ENCODE results near the gene ATF7.

GRCh38 chr12:53602176-53602864 lies 23.9 kb downstream of the ATF7 start:
- TF ChIP-seq CTCF (IDR thresholded peaks at IDR 0.05; ENCODE audit: low read depth, low read length, poor library complexity, severe bottlenecking) (no peak), EZH2phosphoT487 (IDR thresholded peaks at IDR 0.05; ENCODE audit: borderline replicate concordance, low read length) (no peak)

All from DOHH2 (cell line).